CD4-positive, alpha-beta memory T cell (primary cell): ENCODE data around the gene TRAFD1. TPM values are rescaled to one million over a fixed set of nuclear protein-coding genes. Genes with fewer than 3 reads are reported as not detected.
A peak's percentile ranks its signal among the peaks of the same experiment; 100 is the strongest.
"Not testable (repeated sequence)": the region's sequence is repeated elsewhere in the genome, so short reads cannot be mapped to it uniquely, and the experiment has no call there.

Experiments
- CTCF ChIA-PET: fragments of 350-600 bp; sonication (Branson Sonifier 250); formaldehyde crosslinking; loops from one replicate; lab custom pipeline; 2021; ENCODE audit warnings: inconsistent platforms; ENCODE audit not compliant: partially characterized antibody; lab: Charles Lee
- POLR2A ChIA-PET: fragments of 350-600 bp; sonication (Branson Sonifier 250); formaldehyde crosslinking; loops from one replicate; lab custom pipeline; 2021; ENCODE audit not compliant: partially characterized antibody; lab: Charles Lee
- DNase-seq, 5 donors: peaks; one replicate each; pipeline versions ENCODE4 v3.0.0 to v3.0.0-alpha.2; 2020 to 2022; ENCODE audit warnings: mixed read lengths in 1 of 5
- H3K27ac ChIP-seq: one replicate; pipeline ENCODE4 v1.7.0; 2013; ENCODE audit warnings: low read depth, low read length
- H3K27me3 ChIP-seq: 2 replicates; pipeline ENCODE4 v1.7.0; 2013; ENCODE audit warnings: mild to moderate bottlenecking, low read length, moderate library complexity; ENCODE audit not compliant: insufficient read depth
- H3K36me3 ChIP-seq: 2 replicates; pipeline ENCODE4 v1.7.0; 2013; ENCODE audit warnings: mild to moderate bottlenecking, low read length, moderate library complexity; ENCODE audit not compliant: insufficient read depth
- H3K4me1 ChIP-seq: 2 replicates; pipeline ENCODE4 v1.7.0; 2013; ENCODE audit warnings: mild to moderate bottlenecking, low read length, moderate library complexity; ENCODE audit not compliant: insufficient read depth
- H3K4me3 ChIP-seq, 2 donors: one replicate each; pipeline ENCODE4 v1.7.0; 2013; ENCODE audit warnings: low read length in 2 of 2, mild to moderate bottlenecking in 1 of 2
- H3K9me3 ChIP-seq, 2 donors: one replicate each; pipeline ENCODE4 v1.7.0; 2013; ENCODE audit warnings: low read length in 2 of 2, control low read depth in 1 of 2; ENCODE audit not compliant: control insufficient read depth in 1 of 2
- H3K27ac Mint-ChIP-seq, 7 donors: one replicate each; pipeline ENCODE4 v1.8.0; 2020 to 2021; ENCODE audit warnings: mixed read lengths in 7 of 7, mild to moderate bottlenecking in 6 of 7, inconsistent platforms in 3 of 7, moderate library complexity in 3 of 7
- H3K27me3 Mint-ChIP-seq, 2 donors: one replicate each; pipeline ENCODE4 v1.8.0; 2020 to 2021; ENCODE audit warnings: mixed read lengths in 2 of 2
- H3K36me3 Mint-ChIP-seq, 2 donors: one replicate each; pipeline ENCODE4 v1.8.0; 2020 to 2021; ENCODE audit warnings: mixed read lengths in 2 of 2, inconsistent platforms in 1 of 2, mild to moderate bottlenecking in 1 of 2
- H3K4me1 Mint-ChIP-seq, 4 donors: one replicate each; pipeline ENCODE4 v1.8.0; 2020 to 2021; ENCODE audit warnings: mixed read lengths in 4 of 4, mild to moderate bottlenecking in 1 of 4
- H3K4me3 Mint-ChIP-seq, 8 donors: one replicate each; pipeline ENCODE4 v1.8.0; 2020 to 2021; ENCODE audit warnings: mixed read lengths in 8 of 8, mild to moderate bottlenecking in 7 of 8, moderate library complexity in 6 of 8, inconsistent platforms in 3 of 8
- H3K9me3 Mint-ChIP-seq, 8 donors: one replicate each; pipeline ENCODE4 v1.8.0; 2020 to 2021; ENCODE audit warnings: mixed read lengths in 8 of 8, mild to moderate bottlenecking in 5 of 8, inconsistent platforms in 3 of 8, moderate library complexity in 1 of 8
- intact Hi-C: fragments of 100-400 bp; cut with micrococcal nuclease; formaldehyde crosslinking; loops from one replicate; pipeline ENCODE4 v1.15.1; 2023
- polyA plus RNA-seq, 2 donors: library from polyadenylated mRNA; unstranded; fragments of 300-500 nt; fragmentation: Illumina TruSeq; gene quantifications; one replicate each; pipeline ENCODE4 v1.2.3, GENCODE V29; 2021
- total RNA-seq, 2 experiments: library from RNA; stranded (reverse); gene quantifications; one replicate each; pipeline ENCODE4 v1.2.3, GENCODE V29; 2021

Gene TRAFD1
- total and polyA plus RNA-seq, 4 experiments from 2014 or later = 38.7 to 71.2 (median 51.5) TPM

DNA sequence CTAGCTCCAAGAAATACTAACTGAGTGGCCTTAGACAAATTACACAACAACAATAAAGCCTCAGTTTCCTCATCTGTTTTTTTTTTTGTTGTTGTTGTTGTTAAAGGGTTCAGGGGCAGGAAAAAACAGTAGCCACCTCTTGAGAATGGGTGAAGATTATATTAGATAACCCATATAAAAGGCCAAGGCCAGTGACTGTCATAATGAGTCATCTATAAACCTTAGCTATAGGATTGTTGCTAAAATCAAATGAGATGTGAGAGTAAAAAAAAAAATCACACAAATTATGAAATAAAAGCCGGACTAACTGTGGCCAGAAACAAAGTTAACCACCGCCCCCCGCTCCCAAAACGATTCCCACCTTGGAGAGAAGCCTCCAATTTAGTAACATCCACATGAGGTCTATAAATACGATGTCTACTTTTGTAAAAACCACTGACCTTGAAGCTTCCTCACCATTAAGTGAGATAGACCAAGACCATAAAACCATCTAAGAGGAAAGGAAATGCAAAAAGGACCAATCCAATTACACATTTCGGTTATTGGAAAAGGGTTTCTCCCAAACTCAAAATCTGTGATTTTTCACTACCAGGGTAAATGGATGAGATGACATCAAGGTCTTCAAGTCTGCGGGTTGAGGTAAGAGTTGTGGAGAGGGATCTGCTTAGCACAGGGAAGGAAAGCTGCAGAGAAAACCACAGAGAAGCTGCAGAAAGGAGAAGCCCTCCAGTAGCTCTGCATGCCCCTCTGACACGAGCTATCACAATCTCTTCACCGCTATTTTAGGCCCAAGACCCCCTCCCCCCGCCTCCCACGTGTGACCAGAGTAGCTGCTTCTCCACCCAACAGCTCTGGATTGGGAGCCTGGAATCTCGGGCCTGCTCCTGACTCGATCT is 17.8 kb upstream of the TRAFD1 start:
- H3K9me3 ChIP-seq = no peaks in the 10 kb centered on the region
- Mint-ChIP-seq H3K27ac (peak overlapping the region; percentile 84 to 97 (median 91)), H3K9me3 (no peaks in the 10 kb centered on the region), H3K4me1 (peaks cover 30 to 64% (median 45%) of the 10 kb centered on the region in 4 donors), H3K4me3 (peak overlapping the region; percentile 90 to 98 (median 94)), H3K27me3 (no peaks in the 10 kb centered on the region), H3K36me3 (peaks cover 0 to 20% of the 10 kb centered on the region in 2 donors)
- ChIA-PET POLR2A (interaction anchor here (0.6 to 5.9 kb wide), 10 partner anchors 9 to 114 kb away, joined by 3 to 109 read pairs (median 7); partner anchors contain the start of genes ERP29, TMEM116 and TRAFD1), CTCF (interaction anchor here (0.7 to 2.8 kb wide), 7 partner anchors 10 to 313 kb away, joined by 3 to 17 read pairs (median 3); no protein-coding TSS in a partner anchor)
- intact Hi-C loops = loop anchor here (1.0 to 10.0 kb wide), 2 partner anchors 94 to 277 kb away; partner anchors contain the start of genes ERP29, HECTD4 and TMEM116
- peaks cover 43% of the 10 kb centered on the region for H3K4me1 ChIP-seq
- H3K27me3 ChIP-seq = no peaks in the 10 kb centered on the region
- peak overlapping the region; percentile 94 for H3K27ac ChIP-seq
- no peaks in the 10 kb centered on the region for H3K36me3 ChIP-seq
- DNase-seq = peak in 1 of 5 donors; percentile 39
- H3K4me3 ChIP-seq = peak overlapping the region; percentile 55 to 97

DNA sequence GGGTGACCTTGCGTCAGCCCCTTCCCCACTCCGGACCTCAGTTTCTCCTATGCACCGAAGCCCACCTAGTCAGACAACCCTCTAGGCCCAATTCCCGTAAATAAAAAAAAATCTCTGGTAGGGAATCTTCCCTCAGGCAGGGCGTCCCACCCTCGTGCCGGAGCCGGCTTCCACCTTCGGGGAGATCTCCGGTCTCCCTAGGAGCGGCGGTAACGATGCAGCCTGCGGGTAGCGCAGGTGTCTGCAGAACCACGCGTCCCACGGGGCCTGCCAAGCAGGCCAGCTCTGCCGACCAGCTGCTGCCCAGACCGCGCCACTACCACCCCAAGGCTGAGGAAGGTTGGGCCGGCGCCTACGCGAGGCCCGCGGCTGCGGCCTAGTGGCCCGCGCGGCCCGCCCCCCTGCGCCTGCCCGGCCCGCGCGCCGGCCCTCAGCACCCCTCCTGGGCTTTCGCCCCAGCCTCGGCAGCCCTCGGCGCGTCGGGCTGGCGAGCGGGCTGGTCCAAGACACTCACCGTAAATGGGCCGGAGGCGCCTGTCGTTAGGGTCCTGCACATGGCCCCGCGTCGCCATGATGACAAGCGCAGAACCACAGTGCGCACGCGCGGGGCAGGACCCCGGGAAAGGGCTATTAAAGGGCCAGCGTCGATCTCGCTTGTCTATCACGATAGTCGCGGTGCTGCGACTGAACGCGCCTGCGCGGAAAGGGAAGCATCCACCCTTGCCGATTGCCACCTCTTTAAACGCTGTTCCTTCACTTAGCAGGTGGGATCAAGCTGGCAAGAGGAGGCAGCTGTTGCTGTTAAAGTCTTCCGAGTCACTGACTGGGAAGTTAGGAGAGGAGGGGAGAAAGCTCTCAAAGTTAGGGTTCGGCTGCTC is 16.9 kb upstream of the TRAFD1 start, which contains the start of gene NAA25:
Gene NAA25, minus strand, starts transcription at position 582 of the 878 bp plus-strand sequence. Its CDS starts 10 bp downstream, at position 572.
- Histone ChIP-seq H3K4me1 (peaks cover 38% of the 10 kb centered on the region), H3K36me3 (no peaks in the 10 kb centered on the region), H3K9me3 (no peaks in the 10 kb centered on the region), H3K27me3 (no peaks in the 10 kb centered on the region), H3K4me3 (peak within 1 kb of the TSS; percentile 97 to 99), H3K27ac (peak within 1 kb of the TSS; percentile 94)
- Mint-ChIP-seq H3K27me3 (no peaks in the 10 kb centered on the region), H3K4me3 (peak within 1 kb of the TSS; percentile 97 to 99 (median 98)), H3K36me3 (peaks cover 0 to 20% of the 10 kb centered on the region in 2 donors), H3K4me1 (peaks cover 29 to 57% (median 44%) of the 10 kb centered on the region in 4 donors), H3K27ac (peak within 1 kb of the TSS; percentile 96 to 99 (median 97)), H3K9me3 (no peaks in the 10 kb centered on the region)
- intact Hi-C loops = loop anchor here (1.0 to 10.0 kb wide), 5 partner anchors 17 to 276 kb away; partner anchors contain the start of genes ERP29, HECTD4, TMEM116 and TRAFD1
- peak; percentile 84 to 86 (median 84) for DNase-seq
- ChIA-PET CTCF (interaction anchor here (0.7 to 2.8 kb wide), 7 partner anchors 11 to 302 kb away, joined by 3 to 20 read pairs (median 3); partner anchors contain the start of gene TRAFD1), POLR2A (interaction anchor here (0.8 to 5.9 kb wide), 17 partner anchors 8 to 422 kb away, joined by 3 to 109 read pairs (median 4); partner anchors contain the start of genes ERP29, MAPKAPK5, TMEM116 and TRAFD1)

DNA sequence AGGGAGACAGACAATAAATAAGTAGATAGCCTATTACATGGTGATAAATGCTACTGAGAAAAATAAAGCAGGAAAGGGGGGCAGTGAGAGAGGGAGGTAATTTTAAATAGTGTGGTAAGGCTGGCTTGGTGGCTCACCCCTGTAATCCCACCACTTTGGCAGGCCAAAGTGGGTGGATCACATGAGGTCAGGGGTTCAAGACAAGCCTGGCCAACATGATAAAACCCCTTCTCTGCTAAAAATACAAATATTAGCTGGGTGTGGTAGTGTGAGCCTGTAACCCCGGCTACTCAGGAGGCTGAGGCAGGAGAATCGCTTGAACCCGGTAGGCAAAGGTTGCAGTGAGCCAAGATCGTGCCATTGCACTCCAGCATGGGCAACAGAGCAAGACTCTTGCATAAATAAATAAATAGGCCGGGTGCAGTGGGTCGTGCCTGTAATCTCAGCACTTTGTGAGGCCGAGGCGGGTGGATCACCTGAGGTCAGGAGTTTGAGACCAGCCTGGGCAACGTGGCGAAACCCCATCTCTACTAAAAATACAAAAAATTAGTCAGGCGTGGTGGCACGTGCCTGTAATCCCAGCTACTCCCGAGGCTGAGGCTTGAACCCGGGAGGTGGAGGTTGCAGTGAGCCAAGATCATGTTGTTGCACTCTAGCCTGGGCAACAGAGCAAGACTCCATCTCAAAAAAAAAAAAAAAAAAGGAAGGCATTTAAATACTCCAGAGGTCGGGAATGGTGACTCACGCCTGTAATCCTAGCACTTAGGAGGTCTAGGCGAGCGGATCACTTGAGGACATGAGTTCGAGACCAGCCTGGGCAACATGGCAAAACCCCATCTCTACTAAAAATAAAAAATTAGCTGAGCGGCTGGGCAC is 14.3 kb upstream of the TRAFD1 start:
- POLR2A ChIA-PET = interaction anchor here (4.7 kb wide), 1 partner anchor 20 kb away, joined by 53 read pairs; no protein-coding TSS in a partner anchor

DNA sequence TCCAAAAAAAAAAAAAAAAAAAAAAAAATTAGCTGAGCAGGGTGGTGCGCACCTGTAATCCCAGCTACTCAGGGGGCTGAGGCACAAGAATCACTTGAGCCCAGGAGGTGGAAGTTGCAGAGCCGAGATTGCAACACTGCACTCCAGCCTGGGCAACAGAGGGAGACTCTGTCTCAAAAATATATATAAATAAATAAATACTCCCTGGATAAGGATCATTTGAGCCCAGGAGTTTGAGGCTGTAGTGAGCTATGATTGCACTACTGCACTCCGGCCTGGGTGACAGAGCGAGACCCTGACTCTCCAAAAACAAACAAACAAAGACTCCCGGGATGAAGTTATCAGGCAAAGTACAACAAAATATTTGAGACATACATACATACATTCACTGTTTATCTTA is 13.4 kb upstream of the TRAFD1 start:
- Histone ChIP-seq H3K27me3 (no peaks in the 10 kb centered on the region), H3K4me1 (peaks cover 15% of the 10 kb centered on the region), H3K9me3 (no peaks in the 10 kb centered on the region), H3K36me3 (no peaks in the 10 kb centered on the region), H3K27ac (no peak overlapping the region), H3K4me3 (no peak overlapping the region)
- H3K4me1 Mint-ChIP-seq = peaks cover 11 to 33% (median 21%) of the 10 kb centered on the region in 4 donors
- ChIA-PET POLR2A (interaction anchor here (5.6 kb wide), 1 partner anchor 14 kb away, joined by 29 read pairs; the partner anchor contains the start of gene TRAFD1), CTCF (interaction anchor here (0.9 kb wide), 1 partner anchor 13 kb away, joined by 3 read pairs; the partner anchor contains the start of gene TRAFD1)
- H3K27me3 Mint-ChIP-seq = no peaks in the 10 kb centered on the region
- H3K9me3 Mint-ChIP-seq = no peaks in the 10 kb centered on the region
- no peak for DNase-seq
- H3K27ac Mint-ChIP-seq = peak overlapping the region in 1 of 7 donors; percentile 38
- intact Hi-C loops = no loop called here
- H3K4me3 Mint-ChIP-seq = no peak overlapping the region
- H3K36me3 Mint-ChIP-seq = peaks cover 0 to 15% of the 10 kb centered on the region in 2 donors

More for the DNA sequence above, 14.3 kb upstream of the TRAFD1 start:
- intact Hi-C loops, H3K9me3 Mint-ChIP-seq, H3K27me3 ChIP-seq, H3K27me3 Mint-ChIP-seq, DNase-seq, H3K27ac Mint-ChIP-seq, H3K4me3 ChIP-seq, H3K4me3 Mint-ChIP-seq, H3K9me3 ChIP-seq, H3K27ac ChIP-seq, H3K36me3 ChIP-seq, CTCF ChIA-PET: not testable (repeated sequence)
- H3K4me1 Mint-ChIP-seq = peaks cover 14 to 35% (median 24%) of the 10 kb centered on the region in 4 donors
- peaks cover 0 to 18% of the 10 kb centered on the region in 2 donors for H3K36me3 Mint-ChIP-seq
- peaks cover 23% of the 10 kb centered on the region for H3K4me1 ChIP-seq

DNA sequence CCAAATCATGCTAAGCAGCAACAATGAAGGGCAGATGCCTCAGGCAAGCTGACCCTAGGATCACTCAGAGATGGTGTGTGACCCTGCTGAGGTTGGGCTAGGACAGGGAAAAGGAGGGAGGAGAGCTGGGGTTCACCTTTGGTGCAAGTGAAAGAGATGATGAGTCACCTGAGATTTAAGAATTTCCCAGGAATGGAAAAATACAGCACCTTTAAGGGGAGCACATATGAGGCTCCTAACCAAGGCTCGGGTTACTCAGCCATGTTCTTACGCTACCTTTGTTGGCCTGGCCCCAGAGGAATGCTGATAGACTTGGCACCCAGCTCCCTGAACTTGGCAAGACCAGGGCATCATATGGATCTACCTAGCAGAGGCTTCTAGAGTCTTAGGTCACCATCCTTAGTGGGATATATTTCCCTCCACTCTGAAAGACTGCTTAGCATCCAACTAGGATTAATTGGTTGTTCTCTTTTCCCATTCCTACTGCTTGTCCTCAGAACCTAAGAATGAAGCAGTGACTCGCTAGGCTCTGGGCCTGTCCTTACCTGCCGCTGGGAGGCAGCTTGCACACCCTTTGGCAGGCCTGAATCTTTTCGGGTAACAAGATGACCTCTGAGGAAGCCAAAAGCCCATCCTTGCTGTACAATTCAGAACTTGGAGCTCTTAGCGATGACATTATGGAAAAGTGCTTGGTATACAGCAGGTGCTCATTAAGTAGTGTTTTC is 12.8 kb upstream of the TRAFD1 start:
- Histone ChIP-seq H3K36me3 (no peaks in the 10 kb centered on the region), H3K27ac (no peak overlapping the region), H3K4me1 (peaks cover 9% of the 10 kb centered on the region), H3K27me3 (no peaks in the 10 kb centered on the region), H3K4me3 (no peak overlapping the region), H3K9me3 (no peaks in the 10 kb centered on the region)
- CTCF ChIA-PET = interaction anchor here (0.9 kb wide), 1 partner anchor 12 kb away, joined by 3 read pairs; the partner anchor contains the start of gene TRAFD1
- POLR2A ChIA-PET = interaction anchor here (5.6 kb wide), 1 partner anchor 13 kb away, joined by 29 read pairs; the partner anchor contains the start of gene TRAFD1
- H3K27ac Mint-ChIP-seq = peak overlapping the region in 1 of 7 donors; percentile 38
- no peaks in the 10 kb centered on the region for H3K9me3 Mint-ChIP-seq
- H3K4me1 Mint-ChIP-seq = peaks cover 5 to 29% (median 16%) of the 10 kb centered on the region in 4 donors
- no peak for DNase-seq
- intact Hi-C loops = no loop called here
- no peaks in the 10 kb centered on the region for H3K27me3 Mint-ChIP-seq
- H3K36me3 Mint-ChIP-seq = peaks cover 0 to 12% of the 10 kb centered on the region in 2 donors
- no peak overlapping the region for H3K4me3 Mint-ChIP-seq
